HEK293T (cell line): Measurements from ENCODE around the gene NKX3-2.

Experiments used
- BHLHE40 ChIP-seq: fragments of 450-650 bp; IDR thresholded peaks from 2 replicates; pipeline ENCODE4 v1.6.1; 2016; ENCODE audit warnings: mild to moderate bottlenecking, moderate library complexity, borderline replicate concordance
- CTBP1 ChIP-seq: fragments of 450-650 bp; IDR thresholded peaks from 2 replicates; pipeline ENCODE4 v1.6.1; 2016; ENCODE audit warnings: borderline replicate concordance
- FOXK2 ChIP-seq: fragments of 450-650 bp; IDR thresholded peaks from 2 replicates; pipeline ENCODE4 v1.6.1; 2016; ENCODE audit warnings: mild to moderate bottlenecking
- FOXM1 ChIP-seq: fragments of 450-650 bp; IDR thresholded peaks from 2 replicates; pipeline ENCODE4 v1.6.1; 2017; ENCODE audit warnings: mild to moderate bottlenecking, borderline replicate concordance
- HDGF ChIP-seq: fragments of 450-650 bp; IDR thresholded peaks from 2 replicates; pipeline ENCODE4 v1.6.1; 2017; ENCODE audit warnings: antibody characterized with exemption, borderline replicate concordance
- LEF1 ChIP-seq: fragments of 450-650 bp; IDR thresholded peaks from 2 replicates; pipeline ENCODE4 v1.6.1; 2017; ENCODE audit warnings: mild to moderate bottlenecking, borderline replicate concordance
- NFRKB ChIP-seq: fragments of 450-650 bp; IDR thresholded peaks from 2 replicates; pipeline ENCODE4 v1.6.1; 2016; ENCODE audit warnings: mild to moderate bottlenecking, moderate library complexity
- SP1 ChIP-seq: fragments of 450-650 bp; IDR thresholded peaks from 2 replicates; pipeline ENCODE4 v1.6.1; 2017
- ZNF384 ChIP-seq: fragments of 450-650 bp; IDR thresholded peaks from 2 replicates; pipeline ENCODE4 v1.6.1; 2016

DNA sequence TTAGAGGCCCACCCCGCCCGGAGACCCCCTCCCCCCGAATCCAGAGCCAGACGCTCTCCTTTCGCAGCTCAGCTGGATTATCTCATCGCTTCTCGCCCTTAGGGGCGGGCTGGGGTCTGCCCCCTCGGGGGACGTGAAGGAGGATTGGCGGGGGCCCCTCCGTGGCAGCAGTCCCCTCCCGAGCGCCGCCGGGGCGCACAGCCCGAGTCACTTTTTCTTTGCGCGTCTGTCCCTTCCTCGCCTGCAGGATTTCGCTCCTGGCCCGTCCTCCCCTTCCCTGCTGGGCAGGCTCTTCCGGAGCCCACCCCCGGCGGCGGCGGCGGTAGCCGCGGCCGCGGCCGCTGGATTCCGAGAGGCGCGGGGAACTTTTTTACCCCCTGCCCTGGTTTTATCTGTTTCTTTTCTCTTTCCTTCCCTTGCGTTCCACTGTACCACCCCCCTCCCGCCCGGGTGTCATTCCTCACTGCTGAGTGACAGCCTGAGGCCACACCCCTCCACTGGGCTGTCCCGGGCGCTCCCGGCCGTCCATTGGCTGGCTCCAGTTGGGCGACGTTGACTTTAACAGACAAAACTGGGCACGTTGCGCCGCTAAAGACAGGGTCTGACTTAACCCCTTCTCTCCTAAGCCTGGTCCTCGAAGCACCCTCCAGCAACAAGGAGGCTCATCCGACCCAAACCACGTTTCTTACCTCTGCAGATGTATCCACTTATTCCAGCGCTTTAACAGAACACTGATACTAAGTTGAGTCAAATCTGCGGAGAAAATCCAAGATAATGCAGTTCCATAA lies 492 bp upstream of the NKX3-2 start:
- TF ChIP-seq FOXK2: no peak
- TF ChIP-seq HDGF: no peak
- TF ChIP-seq FOXM1: no peak
- TF ChIP-seq LEF1: no peak
- no peak for TF ChIP-seq ZNF384
- TF ChIP-seq SP1: no peak
- TF ChIP-seq BHLHE40: no peak
- TF ChIP-seq CTBP1: no peak
- no peak for TF ChIP-seq NFRKB
